Middle frontal gyrus (tissue), 1 donor: Measurements from ENCODE around the gene LURAP1L.

Experiments used
- DNase-seq: peaks from one replicate; pipeline ENCODE4 v3.0.0-alpha.2; 2015; ENCODE audit warnings: low spot score; ENCODE audit errors: extremely low spot score

The LURAP1L gene

DNA sequence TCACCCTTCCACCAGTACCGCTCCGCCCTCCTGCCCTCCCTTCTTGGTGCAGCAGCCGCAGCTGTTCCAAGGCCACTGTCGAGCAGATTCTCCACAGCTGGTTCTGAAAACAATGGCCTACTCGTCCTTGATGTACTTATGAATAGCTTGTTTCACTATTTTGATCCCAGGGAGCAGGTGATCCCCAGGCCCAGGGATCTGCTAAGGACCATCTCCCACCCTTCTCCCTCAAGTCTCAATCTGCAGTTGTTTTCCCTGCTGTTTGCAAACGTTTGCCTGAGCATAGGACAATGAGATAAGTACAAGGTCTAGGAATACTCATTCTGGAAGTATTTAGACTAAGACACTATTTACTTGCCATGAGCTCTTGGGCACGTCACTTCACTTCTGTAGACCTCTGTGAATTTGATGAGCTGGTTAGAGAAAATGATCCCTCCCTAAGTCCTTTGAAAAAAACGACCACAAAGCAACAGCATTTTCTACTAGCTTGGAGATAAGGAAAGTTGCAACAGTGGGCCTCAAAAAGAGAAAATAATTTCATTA is 1.8 kb downstream of the LURAP1L start:
- peak; percentile 46 for DNase-seq

DNA sequence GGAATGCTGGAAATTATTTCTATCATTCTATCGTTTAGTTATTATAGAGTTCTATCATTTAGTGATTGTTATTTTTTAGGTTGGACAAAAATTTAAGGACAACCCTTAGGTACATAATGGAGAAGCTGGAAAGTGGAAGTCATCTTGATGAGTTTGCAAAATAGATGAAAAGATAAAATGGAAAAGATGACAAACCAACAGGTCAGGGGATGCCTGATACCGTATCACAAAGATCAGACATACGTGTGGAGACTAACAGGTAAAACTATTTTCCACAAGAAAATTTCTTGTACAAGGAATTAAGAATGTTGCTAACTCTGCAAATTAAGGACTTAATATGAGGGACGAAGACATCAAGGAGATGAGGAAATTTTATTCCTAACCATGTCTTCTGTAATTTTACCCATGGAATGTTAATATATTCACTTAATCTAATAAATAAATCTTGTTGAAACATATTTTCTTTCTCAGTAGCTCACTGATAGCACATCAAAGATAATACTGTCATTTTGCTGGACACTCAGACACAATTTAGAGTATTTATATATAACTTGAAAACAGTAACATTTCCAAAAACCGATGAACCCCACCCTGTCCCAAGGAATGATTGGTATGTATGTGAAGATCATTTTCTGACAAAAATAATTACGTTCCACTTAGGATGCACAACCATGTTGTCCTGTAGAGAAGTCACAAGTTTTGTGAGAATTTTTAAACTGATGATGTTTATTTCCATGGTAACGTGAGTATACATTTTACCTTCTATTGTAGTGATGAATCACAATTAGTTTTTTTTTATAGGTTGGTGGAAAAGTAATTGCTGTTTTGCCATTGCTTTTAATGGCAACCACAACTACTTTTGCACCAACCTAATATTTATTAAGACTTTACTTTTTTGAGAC is 2.6 kb downstream of the LURAP1L start:
- no peak for DNase-seq

DNA sequence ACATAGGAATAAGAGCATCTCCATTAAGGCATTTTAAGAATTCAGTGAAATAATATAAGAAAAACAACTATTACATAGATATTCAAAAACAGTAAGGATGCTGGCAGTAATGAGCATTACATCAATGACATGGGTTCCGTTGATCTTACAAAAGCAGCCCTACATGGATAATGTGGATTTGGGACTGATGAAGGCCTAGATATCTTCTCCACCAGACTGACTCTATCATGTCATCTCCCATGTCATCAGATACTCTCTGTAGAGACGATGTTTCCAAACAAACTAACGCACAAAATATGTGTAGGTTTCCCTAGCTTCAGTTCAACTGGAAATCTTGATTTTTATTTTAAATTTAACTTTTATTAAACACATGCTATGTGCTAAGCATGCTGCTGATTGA is 3.6 kb downstream of the LURAP1L start:
- DNase-seq = no peak

DNA sequence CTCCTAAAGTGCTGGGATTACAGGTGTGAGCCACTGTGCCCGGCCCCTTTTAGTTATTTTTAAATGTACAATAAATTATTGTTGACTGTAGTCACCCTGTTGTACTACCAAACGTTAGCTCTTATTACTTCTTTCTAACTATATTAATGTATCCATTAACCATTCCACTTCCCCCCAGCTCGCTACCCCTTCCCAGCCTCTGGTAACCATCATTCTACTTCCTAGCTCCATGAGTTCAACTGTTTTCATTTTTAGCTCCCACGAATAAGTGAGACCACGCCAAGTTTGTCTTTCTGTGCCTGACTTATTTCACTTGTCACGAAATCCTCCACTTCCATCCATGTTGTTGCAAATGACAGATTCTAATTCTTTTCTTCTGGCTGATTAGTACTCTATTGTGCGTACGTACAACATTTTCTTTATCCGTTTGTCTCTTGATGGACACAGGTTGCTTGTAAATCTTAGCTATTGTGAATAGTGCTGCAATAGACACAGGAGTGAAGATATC is 6.5 kb downstream of the LURAP1L start:
- DNase-seq = no peak

DNA sequence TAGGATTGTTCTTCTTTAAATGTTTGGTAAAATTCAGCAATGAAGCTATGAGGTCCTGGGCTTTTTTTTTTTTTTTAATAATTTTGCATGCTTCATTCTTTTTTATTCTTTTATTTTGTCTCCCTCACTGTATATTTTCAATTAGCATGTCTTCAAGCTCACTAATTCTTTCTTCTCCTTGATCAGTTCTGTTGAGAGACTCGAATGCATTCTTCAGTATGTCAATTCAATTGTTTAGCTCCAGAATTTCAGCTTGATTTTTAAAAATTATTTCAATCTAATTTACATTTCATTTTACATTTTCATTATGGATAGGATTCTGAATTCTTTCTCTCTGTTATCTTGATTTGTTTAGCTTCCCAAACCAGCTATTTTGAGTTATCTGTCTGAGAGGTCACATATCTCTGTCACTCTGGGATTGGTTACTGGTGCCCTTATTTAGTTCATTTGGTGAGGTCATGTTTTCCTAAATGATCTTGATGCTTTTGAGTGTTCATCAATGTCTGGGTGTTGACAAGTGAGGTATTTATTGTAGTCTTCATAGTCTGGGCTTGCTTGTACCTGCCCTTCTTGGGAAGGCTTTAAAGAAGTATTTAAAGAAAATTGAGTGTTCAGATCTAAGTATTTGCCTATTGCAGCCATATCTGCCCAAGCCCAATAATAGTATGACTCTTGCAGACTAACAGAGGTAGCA is 9.1 kb downstream of the LURAP1L start:
- DNase-seq = no peak

DNA sequence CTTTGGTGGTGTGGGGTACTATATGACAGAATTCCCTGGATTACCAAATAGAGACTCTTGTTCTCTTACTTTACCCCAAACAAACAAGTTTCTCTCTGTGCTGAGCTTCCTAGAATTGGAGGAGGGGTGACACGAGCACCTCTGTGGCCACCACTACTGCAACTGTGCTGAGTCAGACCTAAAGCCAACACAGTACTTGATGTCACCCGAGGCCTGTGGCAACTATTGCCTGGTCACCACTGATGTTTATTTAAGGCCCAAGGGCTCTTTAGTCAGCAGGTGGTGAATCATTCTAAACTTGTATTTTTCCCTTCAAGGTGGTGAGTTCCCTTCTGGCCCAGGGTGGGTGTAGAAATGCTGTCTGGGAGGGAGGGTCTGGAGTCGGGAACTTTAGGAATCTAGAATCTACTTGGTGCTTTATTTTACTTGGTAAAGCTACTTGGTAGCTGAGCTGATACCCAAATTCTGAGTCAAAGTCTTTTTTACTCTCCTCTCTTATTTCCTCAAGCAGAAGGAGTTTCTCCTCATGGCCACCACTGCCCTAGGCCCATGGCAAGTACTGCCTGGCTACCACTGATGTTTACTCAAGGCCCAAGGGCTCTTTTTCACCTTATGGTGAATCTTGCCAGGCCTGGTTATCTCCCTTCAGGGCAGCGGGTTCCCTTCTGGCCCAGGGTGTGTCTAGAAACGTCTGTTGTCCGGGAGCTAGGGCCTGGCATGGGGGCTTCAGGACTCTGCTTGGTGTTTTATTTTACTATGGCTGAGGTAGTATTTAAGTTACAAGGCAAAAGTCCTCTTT is 9.8 kb downstream of the LURAP1L start:
- DNase-seq = no peak

DNA sequence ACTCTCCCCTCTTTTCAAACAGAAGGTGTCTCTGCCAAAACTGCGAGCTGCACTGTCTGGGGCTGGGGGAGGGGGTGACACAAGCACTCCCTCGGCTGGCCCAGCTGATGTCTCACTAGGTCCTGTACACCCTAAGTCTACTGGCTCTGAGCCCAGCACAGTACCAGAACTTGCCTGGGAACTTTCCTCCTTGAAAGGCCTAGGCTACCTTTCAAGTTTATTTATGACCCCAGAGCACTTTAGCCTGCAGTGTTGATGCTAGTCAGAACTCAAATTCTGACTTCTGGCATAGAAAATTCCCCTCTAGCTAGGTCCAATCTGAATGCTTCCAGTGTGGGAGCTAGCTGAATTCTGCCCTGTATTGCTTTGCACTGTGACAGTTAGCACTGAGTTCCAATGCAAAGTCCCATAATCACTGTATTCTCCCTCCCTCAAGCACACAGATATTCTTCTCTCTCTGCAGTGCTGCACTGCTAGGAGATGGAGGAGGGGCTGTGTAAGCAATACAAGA is 10.5 kb downstream of the LURAP1L start:
- DNase-seq = no peak

DNA sequence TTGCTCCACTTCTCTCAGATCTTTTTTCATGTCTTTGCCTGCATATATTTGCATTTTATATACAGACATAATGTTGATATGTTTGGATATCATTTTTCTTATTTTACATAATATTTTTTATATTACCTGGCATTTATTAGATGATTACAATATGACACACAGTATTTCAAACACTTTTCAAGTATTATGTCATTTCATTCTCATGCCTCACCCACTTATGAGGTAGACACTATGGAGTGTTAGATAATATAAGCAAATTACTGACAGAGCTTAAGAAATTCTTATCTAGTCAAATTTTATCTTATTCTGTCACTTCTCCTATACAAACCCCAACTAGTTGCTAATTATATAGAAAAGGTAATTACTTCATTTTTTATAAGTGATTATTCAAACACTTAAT is 11.1 kb downstream of the LURAP1L start:
- DNase-seq = no peak

DNA sequence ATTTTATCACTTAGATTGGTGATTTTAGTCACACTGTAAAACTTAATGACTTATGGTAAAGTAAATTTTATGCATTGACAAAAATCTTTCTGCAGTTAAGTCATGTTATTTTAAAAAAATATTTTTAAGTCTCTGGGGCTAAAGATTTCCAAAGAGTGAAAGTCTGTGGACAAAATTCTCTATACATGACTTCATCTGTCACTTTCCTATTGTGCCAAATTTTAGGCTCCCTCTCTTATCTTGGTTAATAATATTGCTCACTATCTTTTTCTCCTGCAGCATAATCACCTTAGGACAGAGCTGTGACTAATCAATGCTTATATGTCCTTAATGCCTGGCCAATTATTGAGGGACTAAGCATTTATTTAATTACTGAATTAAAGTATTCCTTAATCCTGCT is 15.2 kb downstream of the LURAP1L start:
- no peak for DNase-seq

DNA sequence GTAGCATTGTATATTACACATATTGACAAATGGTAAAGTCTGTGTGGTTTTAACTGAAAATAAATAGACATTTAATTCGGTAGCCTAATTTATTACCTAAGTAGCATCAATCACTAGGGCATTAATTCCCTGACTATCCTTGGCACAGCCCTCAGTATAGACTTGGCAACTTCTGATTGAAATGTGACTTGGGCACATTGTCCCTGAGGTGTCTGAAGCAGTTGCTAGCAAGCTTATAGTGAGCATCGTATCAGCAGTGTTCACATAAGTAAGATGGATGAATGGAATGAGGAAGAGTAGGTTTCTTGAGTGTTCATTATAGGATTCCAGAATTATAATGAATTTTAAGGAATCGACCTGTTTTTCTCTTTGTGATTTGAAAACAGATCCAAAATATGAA is 16.1 kb downstream of the LURAP1L start:
- DNase-seq = no peak

DNA sequence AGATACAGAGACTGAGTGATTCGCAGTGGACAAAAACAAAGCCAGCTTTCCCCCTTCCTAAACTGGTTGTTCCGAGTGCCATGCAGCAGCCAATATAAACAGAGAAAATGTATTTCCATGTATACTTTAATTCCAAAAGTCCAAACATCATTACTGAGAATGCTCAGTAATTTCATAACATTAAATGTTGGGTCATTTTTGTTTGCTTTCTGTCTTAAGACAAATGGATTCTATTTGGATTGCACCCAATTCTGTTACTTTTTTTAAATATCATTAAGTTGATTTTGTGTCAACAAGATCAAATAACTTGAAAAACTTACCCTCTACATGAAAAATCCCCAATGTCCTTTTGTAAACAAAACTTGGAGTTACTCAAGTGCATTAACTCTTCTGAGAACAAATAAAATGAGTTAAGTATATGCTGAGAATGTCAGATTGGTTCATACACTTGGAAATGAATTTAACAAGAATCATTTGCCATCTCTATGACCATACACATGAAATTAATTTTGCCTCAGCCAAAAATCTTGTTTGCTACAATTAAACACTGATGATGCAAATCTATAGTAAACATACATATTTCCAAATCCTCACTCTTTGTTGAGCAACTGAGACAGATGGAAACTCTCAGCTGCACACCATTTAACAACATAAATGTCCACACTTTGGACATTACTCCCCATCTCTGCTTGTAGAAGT is 19.4 kb downstream of the LURAP1L start:
- no peak for DNase-seq

DNA sequence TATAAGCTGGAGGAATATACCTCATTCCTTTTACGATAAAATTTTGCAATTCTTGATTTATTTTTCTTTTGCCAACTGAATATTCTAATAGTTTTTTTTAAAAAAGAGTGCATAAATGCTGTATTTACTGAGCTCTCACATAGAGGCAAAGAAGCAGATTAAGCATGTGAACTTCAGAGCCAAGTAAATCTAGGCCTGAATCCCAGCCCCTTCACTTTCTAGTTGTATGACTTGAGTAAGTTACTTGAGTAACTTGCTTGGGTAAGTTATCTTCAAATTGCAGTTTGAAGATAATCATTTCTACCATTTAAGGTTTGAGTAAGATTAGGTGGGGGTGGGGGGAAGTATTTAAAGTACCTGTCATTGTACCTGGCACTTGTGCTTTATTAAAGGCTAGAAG is 21.8 kb downstream of the LURAP1L start:
- DNase-seq = no peak

DNA sequence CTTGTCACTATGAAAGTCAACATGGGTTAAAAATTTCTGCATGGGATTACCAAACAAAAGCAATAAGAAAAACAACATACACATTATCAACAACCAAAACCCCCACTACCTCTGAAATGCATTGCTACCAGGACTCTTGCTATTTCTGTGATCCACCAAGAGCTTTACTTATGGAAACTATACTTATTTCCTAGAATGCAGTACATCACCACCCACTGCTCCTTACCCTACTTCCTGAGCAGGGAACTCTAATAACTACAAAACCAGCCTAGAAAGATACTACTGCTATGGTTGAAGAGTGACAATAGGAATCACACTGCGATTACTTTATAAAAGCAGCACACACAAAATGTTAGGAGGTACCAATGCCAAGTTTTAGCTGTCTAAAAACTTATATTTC is 22.2 kb downstream of the LURAP1L start:
- DNase-seq = no peak

DNA sequence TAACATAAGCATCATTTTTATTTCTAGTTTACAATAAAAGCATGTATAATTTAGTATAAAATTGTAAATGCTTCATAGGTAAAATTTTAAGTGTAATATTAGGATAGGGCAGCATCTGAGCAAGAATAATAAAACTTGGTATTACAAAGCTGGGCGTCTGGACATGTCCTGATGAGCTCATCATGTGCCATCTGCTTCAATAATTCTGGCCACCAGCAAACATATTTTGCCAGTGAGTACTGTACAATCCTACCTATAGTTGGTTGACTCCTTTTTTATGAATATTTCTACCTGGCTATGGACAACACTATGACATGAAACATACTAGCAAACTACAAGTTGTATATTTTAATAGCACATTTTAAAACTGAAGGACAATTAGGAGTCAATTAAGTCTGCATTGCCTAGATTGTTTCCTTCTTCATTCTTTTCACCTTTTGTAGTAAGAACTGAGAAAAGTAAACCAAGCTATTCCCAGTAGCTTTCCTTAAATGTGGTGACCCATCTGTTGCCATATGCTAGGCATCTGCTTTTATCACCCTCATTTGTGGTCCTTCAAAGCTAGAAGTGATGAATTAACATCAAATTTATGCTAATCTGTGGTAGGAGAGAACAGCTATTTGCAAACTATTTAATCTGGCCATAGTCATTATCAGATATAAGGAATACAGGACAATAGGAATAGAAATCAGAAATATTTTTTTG is 23.4 kb downstream of the LURAP1L start:
- no peak for DNase-seq

DNA sequence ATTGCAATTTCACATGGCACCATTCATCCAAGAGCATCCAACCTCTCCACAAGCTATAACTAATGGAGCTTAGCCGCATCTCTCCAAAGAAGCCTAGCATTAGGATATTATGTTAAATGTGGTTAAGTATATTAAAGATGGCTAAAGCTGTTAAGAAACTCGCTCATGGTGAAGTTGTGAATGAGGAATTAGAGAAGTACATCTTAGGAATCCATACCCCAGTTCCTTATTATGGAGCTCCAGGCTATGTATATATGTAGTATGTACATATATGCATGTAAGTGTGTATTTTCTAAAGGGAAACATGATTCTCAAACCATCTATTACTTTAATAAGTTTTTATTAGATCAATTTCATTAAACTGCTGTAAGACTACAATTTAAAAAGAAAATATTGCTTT is 26.4 kb downstream of the LURAP1L start:
- no peak for DNase-seq

DNA sequence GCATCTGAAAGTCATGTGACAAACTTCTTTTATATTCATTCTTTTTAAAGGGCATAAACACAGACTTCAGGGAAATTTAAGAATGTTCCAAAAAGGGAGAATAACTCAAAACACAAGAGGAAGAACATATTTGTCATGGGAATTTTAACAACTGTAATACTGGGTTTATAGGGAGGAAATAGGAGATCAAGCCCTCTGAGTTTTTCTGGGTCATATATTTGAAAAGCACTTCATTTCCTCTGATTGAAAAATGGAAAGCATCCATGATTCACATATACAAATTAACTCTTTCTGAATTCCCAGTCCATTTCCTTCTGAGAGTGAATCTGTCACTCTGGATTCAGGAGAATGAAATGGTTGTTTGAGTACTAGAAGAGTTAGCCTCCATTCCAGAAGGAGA is 26.8 kb downstream of the LURAP1L start:
- DNase-seq = no peak

DNA sequence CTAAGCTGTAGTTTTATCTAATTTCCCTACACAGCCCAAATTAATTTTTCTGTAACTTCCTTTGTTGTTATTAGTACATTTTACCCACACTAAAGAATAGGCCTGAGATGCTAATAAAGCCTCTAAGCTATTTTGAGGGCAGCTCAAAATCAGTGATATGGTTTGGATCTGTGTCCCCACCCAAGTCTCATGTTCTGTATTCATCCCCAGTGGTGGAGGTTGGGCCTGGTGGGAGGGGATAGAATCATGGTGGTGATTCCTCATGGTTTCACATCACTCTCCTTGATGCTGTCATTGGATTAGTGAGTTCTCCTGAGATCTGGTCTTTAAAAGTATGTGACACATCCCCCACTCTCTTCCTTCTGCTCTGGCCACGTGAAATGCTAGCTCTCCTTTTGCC is 27.3 kb downstream of the LURAP1L start:
- DNase-seq = no peak

DNA sequence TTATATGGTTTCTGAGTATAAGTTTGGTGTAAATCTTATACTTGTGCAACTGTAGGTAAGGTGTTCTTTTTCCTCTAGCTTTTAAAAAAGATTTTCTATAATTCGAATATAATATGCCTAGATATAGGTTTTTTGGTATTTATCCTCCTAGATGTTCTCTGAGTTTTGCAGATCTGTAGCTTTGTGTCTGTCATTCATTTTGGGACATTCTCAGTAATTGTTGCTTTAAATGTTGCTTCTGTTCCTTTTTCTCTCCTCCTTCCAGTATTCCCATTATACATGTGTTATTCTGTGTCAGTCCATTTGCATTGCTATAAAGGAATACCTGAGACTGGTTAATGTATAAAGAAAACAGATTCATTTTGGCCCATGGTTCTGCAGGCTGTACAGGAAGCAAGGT is 33.7 kb downstream of the LURAP1L start:
- no peak for DNase-seq

DNA sequence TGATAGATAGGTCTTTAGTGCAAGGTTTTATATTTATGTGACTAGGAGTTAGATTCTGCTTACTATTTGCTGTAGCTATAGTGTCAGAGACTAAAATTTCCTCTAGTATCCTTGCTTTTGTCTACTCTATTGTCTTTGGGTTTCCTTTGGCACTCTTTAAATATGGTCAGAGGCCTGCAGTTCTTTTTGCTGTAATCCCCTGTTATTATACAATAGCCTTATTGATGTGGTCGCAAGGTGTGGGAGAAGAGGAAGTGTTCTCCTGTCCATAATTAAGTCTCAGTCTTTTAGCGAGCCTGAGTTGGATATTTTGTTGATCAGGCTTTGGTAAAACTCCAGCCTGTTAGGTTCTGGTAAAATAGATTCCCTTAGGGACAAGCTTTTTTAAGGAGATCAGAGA is 34.9 kb downstream of the LURAP1L start:
- DNase-seq = no peak

DNA sequence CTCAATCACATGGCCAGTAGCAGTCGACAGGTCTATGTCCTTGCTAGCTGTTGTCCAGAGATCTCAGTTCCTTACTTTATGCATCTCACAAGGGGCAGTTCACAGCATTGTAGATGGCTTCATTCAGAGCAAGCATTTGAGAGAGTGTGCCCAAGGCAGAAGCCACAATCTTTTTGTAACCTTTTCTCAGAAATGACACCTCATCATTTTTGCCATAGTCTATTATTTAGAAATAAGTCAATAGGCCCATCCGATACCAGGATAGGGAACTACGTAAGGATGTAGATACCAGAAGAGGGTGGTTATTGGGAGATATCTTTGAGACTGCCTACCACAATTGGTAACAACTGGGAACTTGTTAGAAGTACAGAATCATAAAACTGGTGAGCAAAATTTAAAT is 37.1 kb downstream of the LURAP1L start:
- no peak for DNase-seq
